Pancreas (tissue), 10 donors: ENCODE measurements around the gene SKAP1. TPM values are rescaled to one million over a fixed set of nuclear protein-coding genes. Genes with fewer than 3 reads are reported as not detected.

Source experiments
- ATAC-seq, 4 donors: fragments of 200-7000 bp; cut with Tn5 transposase; one replicate each; pipeline versions ENCODE4 v1.8.0 to v1.9.1; 2020; ENCODE audit warnings: mild to moderate bottlenecking in 4 of 4, moderate library complexity in 4 of 4
- DNase-seq, 6 donors: peaks; one replicate each; pipeline ENCODE4 v3.0.0-alpha.2; 2020
- FAIRE-seq: peaks from 2 replicates; lab custom pipeline; 2012; peaks lifted over from hg19 to GRCh38; lab: Jason Lieb, UNC
- H3K27ac ChIP-seq, 4 donors: fragments of 200-600 bp; sonication (generic); 1 replicate in 3 of 4; 2 replicates in 1 of 4; pipeline versions ENCODE4 v1.5.0 to v1.8.0; 2020
- H3K27me3 ChIP-seq, 4 donors: fragments of 200-600 bp; one replicate each; pipeline ENCODE4 v1.8.0; 2021
- H3K36me3 ChIP-seq, 3 donors: fragments of 200-600 bp; sonication (generic) in 1 of 3; one replicate each; pipeline versions ENCODE4 v1.5.0 to v1.8.0; 2020 to 2021
- H3K4me1 ChIP-seq, 3 donors: fragments of 200-600 bp; one replicate each; pipeline ENCODE4 v1.8.0; 2021
- H3K4me3 ChIP-seq, 4 donors: fragments of 200-600 bp; sonication (generic) in 2 of 4; one replicate each; pipeline versions ENCODE4 v1.5.0 to v1.8.0; 2020 to 2021
- H3K9me3 ChIP-seq, 4 donors: fragments of 200-600 bp; one replicate each; pipeline ENCODE4 v1.8.0; 2021
- CTCF ChIP-seq, 4 donors: fragments of 200-600 bp; sonication (generic) in 3 of 4; IDR thresholded peaks; one replicate each; pipeline versions ENCODE4 v1.5.0 to v1.8.0; 2021; ENCODE audit warnings: antibody characterized with exemption in 4 of 4
- WGBS, 2 donors: extraction: QIAGEN DNeasy Blood & Tissue Kit; methylation state at CpG; one replicate each; pipeline ENCODE4 v1.1.7; 2013; 5-methylcytosine and 5-hydroxymethylcytosine counted together
- intact Hi-C, 3 donors: fragments of 100-400 bp; cut with DNase I; formaldehyde crosslinking; loops; one replicate each; pipeline versions ENCODE4 v1.11.1 to v1.14.2; 2022
- polyA plus RNA-seq, 2 donors: library from polyadenylated mRNA; stranded (reverse); fragments of 200-250 nt; gene quantifications; one replicate each; pipeline ENCODE4 v1.2.3, GENCODE V29; 2013
- total RNA-seq, 6 donors: library from RNA; stranded (reverse); fragmentation: NEBNext Ultra II Directional in 4 of 6; extraction: Animal tissue kit (Norgen Biotek cat#: 25700) in 4 of 6; gene quantifications; one replicate each; pipeline versions ENCODE4 v1.2.1 to v1.2.4, GENCODE V29; 2021 to 2023
- donor health status: healthy with polysubstance abuse.
- donor health status: DM: no; HTN: no; CAD: no; lungs with moderate emphysema.
- donor health status: DM: no; HTN: no; CAD: no.
- donor health status: control.
- donor health status: control.
- donor health status: Bipolar disorder and iron deficiency.
- donor health status: DM: yes; HTN: yes; CAD: no.
- donor health status: DM: no; HTN: no; CAD: no.
- donor health status: DM: no; HTN: no; CAD: no.
- donor health status: DM: yes; HTN: yes; CAD: no.

SKAP1 gene
- total and polyA plus RNA-seq, 8 donors = 0.92 to 5.2 (median 3.0) TPM

- TF ChIP-seq CTCF (IDR thresholded peaks at IDR 0.05) = no peak
- no peaks in the 10 kb centered on the region for H3K36me3 ChIP-seq
- DNase-seq = no peak
- no peak for FAIRE-seq
- H3K4me3 ChIP-seq = no peak overlapping the region
- WGBS, 2 donors = 58 to 63% methylated on average over 3 of the region's 3 CpGs
- H3K27ac ChIP-seq = no peak overlapping the region
- peaks cover 0 to 3% (median 0%) of the 10 kb centered on the region in 4 donors for H3K27me3 ChIP-seq
- no peaks in the 10 kb centered on the region for H3K9me3 ChIP-seq
- no peak for ATAC-seq
- no peaks in the 10 kb centered on the region for H3K4me1 ChIP-seq
- intact Hi-C loops = no loop called here
These were observed 9.3 kb upstream of the SKAP1 start for GRCh38 chr17:48439110-48439850.

- peaks cover 0 to 3% (median 0%) of the 10 kb centered on the region in 4 donors for H3K27me3 ChIP-seq
- no peak overlapping the region for H3K27ac ChIP-seq
- intact Hi-C loops = no loop called here
- FAIRE-seq (no peak), ATAC-seq (no peak), DNase-seq (no peak)
- 63 to 68% methylated on average over 3 of the region's 3 CpGs for WGBS, 2 donors
- no peak for TF ChIP-seq CTCF (IDR thresholded peaks at IDR 0.05)
- H3K4me1 ChIP-seq = no peaks in the 10 kb centered on the region
- no peaks in the 10 kb centered on the region for H3K9me3 ChIP-seq
- H3K36me3 ChIP-seq = no peaks in the 10 kb centered on the region
- no peak overlapping the region for H3K4me3 ChIP-seq
These were observed 8.6 kb upstream of the SKAP1 start for GRCh38 chr17:48438516-48439061.

- DNase-seq = no peak
These were observed 3.9 kb upstream of the SKAP1 start for GRCh38 chr17:48433896-48434295.

GRCh38 chr17:48432820-48433775 is 3.1 kb upstream of the SKAP1 start:
- 50 to 54% methylated on average over 11 of the region's 11 CpGs for WGBS, 2 donors
- H3K9me3 ChIP-seq = no peaks in the 10 kb centered on the region
- peaks cover 0 to 11% (median 0%) of the 10 kb centered on the region in 4 donors for H3K27me3 ChIP-seq
- no peak for DNase-seq
- TF ChIP-seq CTCF (IDR thresholded peaks at IDR 0.05) = no peak
- intact Hi-C loops = no loop called here
- no peak for ATAC-seq
- H3K36me3 ChIP-seq = no peaks in the 10 kb centered on the region
- no peaks in the 10 kb centered on the region for H3K4me1 ChIP-seq
- no peak for FAIRE-seq
- H3K27ac ChIP-seq = no peak overlapping the region
- H3K4me3 ChIP-seq = no peak overlapping the region

More at GRCh38 chr17:48433896-48434295, 3.9 kb upstream of the SKAP1 start:
- H3K27ac ChIP-seq = no peak overlapping the region
- no peak for TF ChIP-seq CTCF (IDR thresholded peaks at IDR 0.05)
- no peaks in the 10 kb centered on the region for H3K4me1 ChIP-seq
- no peaks in the 10 kb centered on the region for H3K9me3 ChIP-seq
- peaks cover 0 to 11% (median 0%) of the 10 kb centered on the region in 4 donors for H3K27me3 ChIP-seq
- H3K36me3 ChIP-seq = no peaks in the 10 kb centered on the region
- intact Hi-C loops = no loop called here
- ATAC-seq (no peak), FAIRE-seq (no peak)
- H3K4me3 ChIP-seq = no peak overlapping the region
- 66 to 69% methylated on average over 6 of the region's 6 CpGs for WGBS, 2 donors
